ENCODE results near the gene RAPGEF1. TPM values are rescaled to one million over a fixed set of nuclear protein-coding genes. Genes with fewer than 3 reads are reported as not detected.
"Not testable (repeated sequence)": the region's sequence is repeated elsewhere in the genome, so short reads cannot be mapped to it uniquely, and the experiment has no call there.

Gene RAPGEF1
- total RNA-seq, 2 experiments from 2014 or later, result 129 to 131 TPM

GRCh38 chr9:131566158-131566557 is 173.7 kb downstream of the RAPGEF1 start:
- H3K4me1 Mint-ChIP-seq, result no peaks in the 10 kb centered on the region
- no peak overlapping the region for H3K4me3 Mint-ChIP-seq
- POLR2A ChIA-PET, result interaction anchor here (1.2 kb wide), 1 partner anchor 12 kb away, joined by 3 read pairs; no protein-coding TSS in a partner anchor
- peaks cover 3% of the 10 kb centered on the region for H3K9me3 Mint-ChIP-seq
- no peaks in the 10 kb centered on the region for H3K27me3 Mint-ChIP-seq
- ATAC-seq (ENCODE audit: low read depth) (no peak), DNase-seq (no peak)
- H3K27ac Mint-ChIP-seq, result no peak overlapping the region
- peaks cover 12% of the 10 kb centered on the region for H3K36me3 Mint-ChIP-seq

GRCh38 chr9:131565369-131565768 is 174.5 kb downstream of the RAPGEF1 start:
- Mint-ChIP-seq H3K27ac (no peak overlapping the region), H3K27me3 (no peaks in the 10 kb centered on the region), H3K36me3 (peaks cover 12% of the 10 kb centered on the region), H3K4me3 (no peak overlapping the region), H3K9me3 (peaks cover 3% of the 10 kb centered on the region), H3K4me1 (no peaks in the 10 kb centered on the region)
- DNase-seq (no peak), ATAC-seq (ENCODE audit: low read depth) (no peak)
- POLR2A ChIA-PET, result interaction anchor here (1.2 kb wide), 1 partner anchor 13 kb away, joined by 3 read pairs; no protein-coding TSS in a partner anchor

- no peak overlapping the region for H3K27ac Mint-ChIP-seq
- H3K27me3 Mint-ChIP-seq, result no peaks in the 10 kb centered on the region
- H3K9me3 Mint-ChIP-seq, result peaks cover 3% of the 10 kb centered on the region
- peaks cover 2% of the 10 kb centered on the region for H3K36me3 Mint-ChIP-seq
- no peak for DNase-seq
- POLR2A ChIA-PET, result interaction anchor here (0.7 kb wide), 1 partner anchor 210 kb away, joined by 4 read pairs; no protein-coding TSS in a partner anchor
- no peaks in the 10 kb centered on the region for H3K4me1 Mint-ChIP-seq
- H3K4me3 Mint-ChIP-seq, result no peak overlapping the region
- ATAC-seq (ENCODE audit: low read depth), result no peak
Measured at GRCh38 chr9:131562032-131562959, 177.6 kb downstream of the RAPGEF1 start.

GRCh38 chr9:131559421-131560000 is 180.4 kb downstream of the RAPGEF1 start:
- H3K36me3 Mint-ChIP-seq, result peaks cover 2% of the 10 kb centered on the region
- peaks cover 14% of the 10 kb centered on the region for H3K27me3 Mint-ChIP-seq
- POLR2A ChIA-PET, result interaction anchor here (1.4 kb wide), 1 partner anchor 56 kb away, joined by 4 read pairs; the partner anchor contains the start of gene POMT1
- peaks cover 3% of the 10 kb centered on the region for H3K9me3 Mint-ChIP-seq
- H3K27ac Mint-ChIP-seq, result no peak overlapping the region
- H3K4me1 Mint-ChIP-seq, result no peaks in the 10 kb centered on the region
- ATAC-seq (ENCODE audit: low read depth) (no peak), DNase-seq (no peak)
- H3K4me3 Mint-ChIP-seq, result no peak overlapping the region

- peaks cover 25% of the 10 kb centered on the region for H3K27me3 Mint-ChIP-seq
- no peak for ATAC-seq (ENCODE audit: low read depth)
- POLR2A ChIA-PET, result no interaction called here
Measured at GRCh38 chr9:131557855-131558548, 181.9 kb downstream of the RAPGEF1 start.

GRCh38 chr9:131555841-131556673 is 183.8 kb downstream of the RAPGEF1 start:
- no peaks in the 10 kb centered on the region for H3K9me3 Mint-ChIP-seq
- no peak overlapping the region for H3K27ac Mint-ChIP-seq
- no peaks in the 10 kb centered on the region for H3K4me1 Mint-ChIP-seq
- peaks cover 2% of the 10 kb centered on the region for H3K36me3 Mint-ChIP-seq
- peaks cover 25% of the 10 kb centered on the region for H3K27me3 Mint-ChIP-seq
- POLR2A ChIA-PET, result no interaction called here
- DNase-seq (no peak), ATAC-seq (ENCODE audit: low read depth) (no peak)
- no peak overlapping the region for H3K4me3 Mint-ChIP-seq

More at GRCh38 chr9:131557855-131558548, 181.9 kb downstream of the RAPGEF1 start:
- Mint-ChIP-seq H3K4me3 (no peak overlapping the region), H3K4me1 (no peaks in the 10 kb centered on the region), H3K9me3 (peaks cover 1% of the 10 kb centered on the region), H3K27ac (no peak overlapping the region), H3K36me3 (peaks cover 2% of the 10 kb centered on the region)
- DNase-seq, result no peak

GRCh38 chr9:131554843-131555351 is 185.0 kb downstream of the RAPGEF1 start:
- peaks cover 31% of the 10 kb centered on the region for H3K27me3 Mint-ChIP-seq
- no peak overlapping the region for H3K27ac Mint-ChIP-seq
- peak overlapping the region; percentile 19 for H3K4me3 Mint-ChIP-seq
- no peaks in the 10 kb centered on the region for H3K4me1 Mint-ChIP-seq
- ATAC-seq (ENCODE audit: low read depth) (no peak), DNase-seq (no peak)
- H3K36me3 Mint-ChIP-seq, result no peaks in the 10 kb centered on the region
- POLR2A ChIA-PET, result no interaction called here
- no peaks in the 10 kb centered on the region for H3K9me3 Mint-ChIP-seq

- POLR2A ChIA-PET, result interaction anchor here (0.6 kb wide), 1 partner anchor 75 kb away, joined by 3 read pairs; no protein-coding TSS in a partner anchor
- Mint-ChIP-seq H3K4me1 (no peaks in the 10 kb centered on the region), H3K4me3 (no peak overlapping the region), H3K27me3 (peaks cover 37% of the 10 kb centered on the region), H3K9me3 (no peaks in the 10 kb centered on the region), H3K36me3 (no peaks in the 10 kb centered on the region), H3K27ac (no peak overlapping the region)
- ATAC-seq (ENCODE audit: low read depth) (no peak), DNase-seq (no peak)
Measured at GRCh38 chr9:131554087-131554842, 185.6 kb downstream of the RAPGEF1 start.

- Mint-ChIP-seq H3K27ac (no peak overlapping the region), H3K36me3 (peaks cover 3% of the 10 kb centered on the region), H3K4me3 (no peak overlapping the region), H3K4me1 (peaks cover 2% of the 10 kb centered on the region), H3K9me3 (no peaks in the 10 kb centered on the region), H3K27me3 (peaks cover 58% of the 10 kb centered on the region)
- DNase-seq (no peak), ATAC-seq (ENCODE audit: low read depth) (no peak)
- POLR2A ChIA-PET, result no interaction called here
Measured at GRCh38 chr9:131552030-131552429, 187.8 kb downstream of the RAPGEF1 start.

- not testable (repeated sequence) for H3K36me3 Mint-ChIP-seq; ATAC-seq (ENCODE audit: low read depth); H3K27ac Mint-ChIP-seq; H3K9me3 Mint-ChIP-seq; H3K4me1 Mint-ChIP-seq; H3K4me3 Mint-ChIP-seq; DNase-seq
- POLR2A ChIA-PET, result interaction anchor here (0.7 kb wide), 1 partner anchor 43 kb away, joined by 6 read pairs; no protein-coding TSS in a partner anchor
- H3K27me3 Mint-ChIP-seq, result peaks cover 63% of the 10 kb centered on the region
Measured at GRCh38 chr9:131550465-131550864, 189.4 kb downstream of the RAPGEF1 start.

- H3K27me3 Mint-ChIP-seq, result peaks cover 66% of the 10 kb centered on the region
- H3K4me3 Mint-ChIP-seq; H3K4me1 Mint-ChIP-seq; DNase-seq; H3K9me3 Mint-ChIP-seq; ATAC-seq (ENCODE audit: low read depth); H3K36me3 Mint-ChIP-seq; H3K27ac Mint-ChIP-seq; POLR2A ChIA-PET: not testable (repeated sequence)
Measured at GRCh38 chr9:131549186-131549585, 190.7 kb downstream of the RAPGEF1 start.

All from activated naive CD8-positive, alpha-beta T cell treated with anti-CD3 and anti-CD28 coated beads, Interleukin-2, amount 10 ng/mL, durations not matched to agents 7 days and 5 days (primary cell).